Endothelial cell of umbilical vein (primary cell): ENCODE measurements around the gene ADORA2B. TPM values are rescaled to one million over a fixed set of nuclear protein-coding genes. Genes with fewer than 3 reads are reported as not detected.

ENCODE experiments used
- BruUV-seq: library from RNA; stranded (reverse); fragments of 400-500 nt; replicated peaks from 2 replicates; lab custom pipeline; 2021; lab: Mats Ljungman, UMichigan
- CTCF ChIA-PET: fragments of 300-600, 350-600 bp; sonication (Branson Sonifier 250); formaldehyde crosslinking; loops from one replicate; lab custom pipeline; 2021; ENCODE audit warnings: antibody characterized with exemption, inconsistent platforms; lab: Charles Lee
- POLR2A ChIA-PET: fragments of 300-600, 350-600 bp; sonication (Branson Sonifier 250); formaldehyde crosslinking; loops from one replicate; lab custom pipeline; 2021; ENCODE audit warnings: antibody characterized with exemption, inconsistent platforms; lab: Charles Lee
- DNase-seq: peaks from one replicate; pipeline ENCODE4 v3.0.0-alpha.2; 2011; ENCODE audit warnings: low read depth, low spot score
- FAIRE-seq: peaks from 2 replicates; lab custom pipeline; 2011; peaks lifted over from hg19 to GRCh38; lab: Jason Lieb, UNC
- H2AFZ ChIP-seq: 2 replicates; pipeline ENCODE4 v1.6.0; 2012; ENCODE audit warnings: low read depth, low read length, control low read depth, inconsistent platforms
- H3K27ac ChIP-seq: 2 replicates; pipeline ENCODE4 v1.5.1; 2011; ENCODE audit warnings: low read depth, mild to moderate bottlenecking, control low read depth, low read length, moderate library complexity; ENCODE audit not compliant: insufficient read depth
- H3K27me3 ChIP-seq, 2 experiments: 2 replicates each; pipeline versions ENCODE4 v1.6.0 to v1.6.1; 2011; ENCODE audit warnings: low read length in 2 of 2, mixed read lengths in 1 of 2; ENCODE audit not compliant: control insufficient read depth in 2 of 2, insufficient read depth in 2 of 2
- H3K36me3 ChIP-seq, 2 experiments: 2 replicates in 1 of 2; 3 replicates in 1 of 2; pipeline ENCODE4 v1.5.1; 2011; ENCODE audit warnings: low read length in 2 of 2, mild to moderate bottlenecking in 1 of 2, moderate library complexity in 1 of 2; ENCODE audit not compliant: control insufficient read depth in 2 of 2, insufficient read depth in 2 of 2; ENCODE audit errors: extremely low read depth in 1 of 2
- H3K4me1 ChIP-seq: 3 replicates; pipeline ENCODE4 v1.5.1; 2011; ENCODE audit warnings: mild to moderate bottlenecking, low read length; ENCODE audit not compliant: control insufficient read depth, insufficient read depth; ENCODE audit errors: extremely low read depth
- H3K4me2 ChIP-seq: 2 replicates; pipeline ENCODE4 v1.6.1; 2011; ENCODE audit warnings: low read length, control low read depth, mixed read lengths; ENCODE audit not compliant: insufficient read depth
- H3K4me3 ChIP-seq, 3 experiments: fragments of 200-600 bp in 1 of 3; sonication (generic), shearing (Covaris generic) in 1 of 3; replicated peaks in 1 of 3; 2 replicates each; pipeline ENCODE4 v1.5.1; 2011 to 2016; ENCODE audit warnings: control low read depth in 3 of 3, low read length in 3 of 3, mild to moderate bottlenecking in 2 of 3, inconsistent platforms in 1 of 3, low read depth in 1 of 3, moderate library complexity in 1 of 3; ENCODE audit not compliant: insufficient read depth in 1 of 3
- H3K79me2 ChIP-seq: 2 replicates; pipeline ENCODE4 v1.6.0; 2012; ENCODE audit warnings: low read length, inconsistent platforms; ENCODE audit not compliant: control insufficient read depth, insufficient read depth
- H3K9ac ChIP-seq: replicated peaks from 2 replicates; pipeline ENCODE3; 2011; ENCODE audit warnings: low read length, control low read depth; ENCODE audit not compliant: insufficient read depth; ENCODE audit errors: extremely low read depth
- H3K9me1 ChIP-seq: replicated peaks from 3 replicates; pipeline ENCODE4 v1.6.0; 2011; ENCODE audit warnings: mild to moderate bottlenecking, low read length; ENCODE audit not compliant: control insufficient read depth, insufficient read depth; ENCODE audit errors: extremely low read depth
- H3K9me3 ChIP-seq: replicated peaks from 2 replicates; pipeline ENCODE4 v1.5.1; 2012; ENCODE audit warnings: low read length, inconsistent platforms; ENCODE audit not compliant: control insufficient read depth, insufficient read depth
- H4K20me1 ChIP-seq: replicated peaks from 2 replicates; pipeline ENCODE3; 2011; ENCODE audit warnings: mild to moderate bottlenecking, low read length; ENCODE audit not compliant: control insufficient read depth, insufficient read depth; ENCODE audit errors: extremely low read depth
- EZH2 ChIP-seq: IDR thresholded peaks from 2 replicates; pipeline ENCODE4 v1.6.1; 2012; ENCODE audit warnings: borderline replicate concordance, low read depth, mild to moderate bottlenecking, moderate library complexity, low read length, inconsistent platforms; ENCODE audit not compliant: severe bottlenecking
- FOS ChIP-seq: IDR thresholded peaks from 2 replicates; pipeline ENCODE4 v1.6.1; 2011; ENCODE audit warnings: mild to moderate bottlenecking, low read length, moderate library complexity, borderline replicate concordance; ENCODE audit not compliant: insufficient read depth
- GATA2 ChIP-seq: IDR thresholded peaks from 2 replicates; pipeline ENCODE4 v1.7.0; 2011; ENCODE audit warnings: low read depth, mild to moderate bottlenecking, moderate library complexity, mixed read lengths, low read length; ENCODE audit not compliant: insufficient read length, insufficient read depth
- JUN ChIP-seq: IDR thresholded peaks from 2 replicates; pipeline ENCODE4 v1.6.1; 2011; ENCODE audit warnings: borderline replicate concordance, low read depth; ENCODE audit not compliant: insufficient read length, insufficient read depth
- MYC ChIP-seq: IDR thresholded peaks from one replicate; pipeline ENCODE4 v1.6.1; 2011; ENCODE audit warnings: mild to moderate bottlenecking, low read depth, low read length
- POLR2A ChIP-seq: IDR thresholded peaks from 2 replicates; pipeline ENCODE4 v1.6.1; 2012; ENCODE audit warnings: low read depth, mild to moderate bottlenecking, control low read depth, low read length
- dilution Hi-C: fragments of 300-500 bp; cut with MboI; formaldehyde crosslinking; loops from one replicate; pipeline ENCODE4 v1.15.0; 2019; ENCODE audit warnings: low sequenced_read_pairs; ENCODE audit not compliant: extremely low pct_ligation_motif_present
- intact Hi-C: fragments of 100-400 bp; cut with micrococcal nuclease; formaldehyde crosslinking; loops from one replicate; pipeline ENCODE4 v1.10.0; 2022
- polyA plus RNA-seq, 4 experiments: library from polyadenylated mRNA; depleted of rRNA in 3 of 4; stranded (reverse) in 3 of 4; unstranded in 1 of 4; fragments of >200 nt; gene quantifications; 2 replicates each; pipeline versions ENCODE4 v1.2.1 to v1.2.3, GENCODE V29; 2011 to 2012; ENCODE audit warnings: missing spikeins in 1 of 4
- total RNA-seq: library from RNA; stranded (reverse); gene quantifications from 2 replicates; pipeline ENCODE4 v1.2.3, GENCODE V29; 2021
- TF ChIP-seq, protein P1 (sequence below): IDR thresholded peaks from 2 replicates; pipeline ENCODE4 v1.6.1; 2011; ENCODE audit not compliant: insufficient read depth, insufficient read length
- TF ChIP-seq, protein P2 (sequence below), 2 donors: IDR thresholded peaks; 1 replicate in 1 of 2; 2 replicates in 1 of 2; pipeline ENCODE4 v1.5.1; 2011; ENCODE audit warnings: low read length in 2 of 2, mild to moderate bottlenecking in 2 of 2, moderate library complexity in 2 of 2, control low read depth in 1 of 2, inconsistent platforms in 1 of 2, low read depth in 1 of 2; ENCODE audit not compliant: insufficient read depth in 1 of 2; ENCODE audit errors: extremely low read depth in 1 of 2

The ADORA2B gene
- total and polyA plus RNA-seq, 2 donors (not counting 3 experiments of a cell fraction or from before 2014, with no cell fraction given), result 8.8 to 9.8 TPM

DNA sequence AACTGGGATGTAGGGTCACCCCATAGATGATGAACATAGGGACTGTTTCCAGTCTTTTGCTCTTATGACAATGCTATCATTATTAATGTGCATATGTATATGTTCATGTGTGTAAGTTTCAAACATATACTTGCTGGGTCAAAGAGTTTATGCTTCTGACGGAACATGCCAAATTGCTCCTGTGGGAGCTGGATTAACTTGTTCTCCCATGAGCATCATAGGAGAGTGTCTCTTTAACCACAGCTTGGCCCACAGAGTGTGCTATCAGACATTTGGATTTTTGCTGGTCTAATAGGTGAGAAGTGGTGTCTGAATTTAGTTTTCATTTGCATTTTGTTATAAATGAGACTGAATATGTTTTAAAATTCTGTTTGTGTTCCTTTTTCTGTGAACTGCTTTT lies 22.3 kb upstream of the ADORA2B start:
- ChIA-PET CTCF (no interaction called here), POLR2A (no interaction called here)

DNA sequence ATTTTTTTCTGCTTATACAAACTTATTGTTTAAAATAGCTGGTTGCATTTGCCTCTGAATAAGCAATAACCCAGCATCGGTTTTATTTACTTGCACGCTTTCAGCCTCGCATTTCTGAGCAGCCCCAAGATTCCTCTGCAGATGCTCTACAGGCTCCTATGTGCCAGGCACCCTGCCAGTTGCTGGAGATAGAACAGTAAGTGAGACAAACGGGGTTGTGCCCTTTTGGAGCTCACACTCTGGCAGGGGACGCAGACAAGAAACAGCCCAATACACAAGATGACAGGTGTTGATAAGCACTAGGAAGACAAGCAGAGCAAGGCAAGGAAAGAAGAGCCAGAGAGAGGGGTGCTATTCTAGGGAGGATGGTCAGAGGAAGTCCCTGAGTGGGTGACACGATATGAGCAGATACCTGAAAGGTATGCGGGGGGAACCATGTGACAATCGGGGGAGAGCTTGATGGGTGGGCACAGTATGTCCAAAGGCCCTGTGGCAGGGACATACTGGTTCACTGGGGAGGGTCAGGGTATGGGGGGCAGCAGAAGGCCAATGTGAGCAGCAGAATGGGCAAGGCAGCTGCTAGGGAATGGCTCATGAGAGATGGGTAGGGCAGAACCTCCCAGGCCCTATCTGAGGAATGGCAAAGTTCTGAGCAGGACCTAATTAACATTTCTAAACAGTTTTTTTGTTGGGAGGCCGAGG lies 18.7 kb upstream of the ADORA2B start:
- Histone ChIP-seq H3K9me3 (no peaks in the 10 kb centered on the region), H3K27me3 (peaks cover 0 to 2% of the 10 kb centered on the region in 2 experiments), H3K9ac (no peak overlapping the region), H3K4me1 (no peaks in the 10 kb centered on the region), H3K79me2 (no peaks in the 10 kb centered on the region), H4K20me1 (no peaks in the 10 kb centered on the region), H3K9me1 (no peaks in the 10 kb centered on the region), H2AFZ (no peak overlapping the region), H3K4me3 (no peak overlapping the region), H3K4me2 (no peak overlapping the region), H3K36me3 (no peaks in the 10 kb centered on the region), H3K27ac (no peak overlapping the region)
- DNase-seq (no peak), FAIRE-seq (no peak)
- POLR2A ChIA-PET, result no interaction called here
- no TSS peak for BruUV-seq
- CTCF ChIA-PET, result interaction anchor here (1.1 to 1.6 kb wide), 2 partner anchors 18 to 19 kb away, joined by 3 read pairs; no protein-coding TSS in a partner anchor
- dilution Hi-C loops (no loop called here), intact Hi-C loops (no loop called here)
- TF ChIP-seq JUN, result no peak
- no peak for TF ChIP-seq POLR2A
- TF ChIP-seq MYC, result no peak
- TF ChIP-seq EZH2, result no peak
- TF ChIP-seq FOS, result no peak
- TF ChIP-seq, protein P1, sequence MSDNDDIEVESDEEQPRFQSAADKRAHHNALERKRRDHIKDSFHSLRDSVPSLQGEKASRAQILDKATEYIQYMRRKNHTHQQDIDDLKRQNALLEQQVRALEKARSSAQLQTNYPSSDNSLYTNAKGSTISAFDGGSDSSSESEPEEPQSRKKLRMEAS, result no peak
- TF ChIP-seq, protein P2, sequence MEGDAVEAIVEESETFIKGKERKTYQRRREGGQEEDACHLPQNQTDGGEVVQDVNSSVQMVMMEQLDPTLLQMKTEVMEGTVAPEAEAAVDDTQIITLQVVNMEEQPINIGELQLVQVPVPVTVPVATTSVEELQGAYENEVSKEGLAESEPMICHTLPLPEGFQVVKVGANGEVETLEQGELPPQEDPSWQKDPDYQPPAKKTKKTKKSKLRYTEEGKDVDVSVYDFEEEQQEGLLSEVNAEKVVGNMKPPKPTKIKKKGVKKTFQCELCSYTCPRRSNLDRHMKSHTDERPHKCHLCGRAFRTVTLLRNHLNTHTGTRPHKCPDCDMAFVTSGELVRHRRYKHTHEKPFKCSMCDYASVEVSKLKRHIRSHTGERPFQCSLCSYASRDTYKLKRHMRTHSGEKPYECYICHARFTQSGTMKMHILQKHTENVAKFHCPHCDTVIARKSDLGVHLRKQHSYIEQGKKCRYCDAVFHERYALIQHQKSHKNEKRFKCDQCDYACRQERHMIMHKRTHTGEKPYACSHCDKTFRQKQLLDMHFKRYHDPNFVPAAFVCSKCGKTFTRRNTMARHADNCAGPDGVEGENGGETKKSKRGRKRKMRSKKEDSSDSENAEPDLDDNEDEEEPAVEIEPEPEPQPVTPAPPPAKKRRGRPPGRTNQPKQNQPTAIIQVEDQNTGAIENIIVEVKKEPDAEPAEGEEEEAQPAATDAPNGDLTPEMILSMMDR (IDR thresholded peaks at IDR 0.05; ENCODE audit: extremely low read depth in 1 of 2, insufficient read depth in 1 of 2, low read depth in 1 of 2, low read length in 2 of 2), result no peak

More for the DNA sequence above, 22.3 kb upstream of the ADORA2B start:
- Histone ChIP-seq H3K4me2 (no peak overlapping the region), H3K4me1 (no peaks in the 10 kb centered on the region), H3K36me3 (no peaks in the 10 kb centered on the region), H4K20me1 (no peaks in the 10 kb centered on the region), H3K27me3 (no peaks in the 10 kb centered on the region), H3K9ac (no peak overlapping the region), H3K4me3 (no peak overlapping the region), H2AFZ (no peak overlapping the region), H3K9me1 (no peaks in the 10 kb centered on the region), H3K79me2 (no peaks in the 10 kb centered on the region), H3K9me3 (no peaks in the 10 kb centered on the region), H3K27ac (no peak overlapping the region)
- no peak for FAIRE-seq
- TF ChIP-seq GATA2 (no peak), POLR2A (no peak)
- TF ChIP-seq, protein P2 (IDR thresholded peaks at IDR 0.05; ENCODE audit: extremely low read depth in 1 of 2, insufficient read depth in 1 of 2, low read depth in 1 of 2, low read length in 2 of 2), result no peak
- intact Hi-C loops, result no loop called here
- no TSS peak for BruUV-seq
- DNase-seq, result no peak
- dilution Hi-C loops, result no loop called here
